Choroid plexus epithelial cell (primary cell): ENCODE results near the gene MC1R.
"Not testable (repeated sequence)": the region's sequence is repeated elsewhere in the genome, so short reads cannot be mapped to it uniquely, and the experiment has no call there.

Source experiments
- DNase-seq: peaks from one replicate; pipeline ENCODE4 v3.0.0-alpha.2; 2010; ENCODE audit warnings: low read depth
- H3K4me3 ChIP-seq: 2 replicates; pipeline ENCODE4 v1.5.1; 2011; ENCODE audit warnings: low read depth, mild to moderate bottlenecking, control low read depth, low read length, moderate library complexity
- TF ChIP-seq, protein P1 (sequence below): conservative IDR thresholded peaks from 2 replicates; pipeline ENCODE4 v1.5.1; 2011; ENCODE audit warnings: low read depth, mild to moderate bottlenecking, control low read depth, inconsistent platforms, low read length, moderate library complexity

MC1R gene

DNA sequence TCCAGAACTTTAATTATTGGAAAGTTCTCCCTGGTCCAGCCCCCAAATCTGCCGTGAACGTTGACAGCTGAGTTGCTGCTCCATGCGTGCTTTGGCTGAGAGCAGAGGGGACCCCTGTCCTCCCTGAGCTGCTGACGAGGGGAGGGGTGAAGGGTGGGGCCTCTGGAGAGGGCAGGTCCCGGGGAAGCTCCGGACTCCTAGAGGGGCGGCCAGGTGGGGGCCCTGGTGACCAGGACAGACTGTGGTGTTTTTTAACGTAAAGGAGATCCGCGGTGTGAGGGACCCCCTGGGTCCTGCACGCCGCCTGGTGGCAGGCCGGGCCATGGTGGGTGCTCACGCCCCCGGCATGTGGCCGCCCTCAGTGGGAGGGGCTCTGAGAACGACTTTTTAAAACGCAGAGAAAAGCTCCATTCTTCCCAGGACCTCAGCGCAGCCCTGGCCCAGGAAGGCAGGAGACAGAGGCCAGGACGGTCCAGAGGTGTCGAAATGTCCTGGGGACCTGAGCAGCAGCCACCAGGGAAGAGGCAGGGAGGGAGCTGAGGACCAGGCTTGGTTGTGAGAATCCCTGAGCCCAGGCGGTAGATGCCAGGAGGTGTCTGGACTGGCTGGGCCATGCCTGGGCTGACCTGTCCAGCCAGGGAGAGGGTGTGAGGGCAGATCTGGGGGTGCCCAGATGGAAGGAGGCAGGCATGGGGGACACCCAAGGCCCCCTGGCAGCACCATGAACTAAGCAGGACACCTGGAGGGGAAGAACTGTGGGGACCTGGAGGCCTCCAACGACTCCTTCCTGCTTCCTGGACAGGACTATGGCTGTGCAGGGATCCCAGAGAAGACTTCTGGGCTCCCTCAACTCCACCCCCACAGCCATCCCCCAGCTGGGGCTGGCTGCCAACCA is at the start of gene MC1R:
Gene MC1R, plus strand, starts transcription at position 410 of the 895 bp plus-strand sequence. Its CDS starts 397 bp downstream, at position 807.
- DNase-seq, result peak; percentile 54
- H3K4me3 ChIP-seq, result peak within 1 kb of the TSS; percentile 51
- TF ChIP-seq, protein P1, sequence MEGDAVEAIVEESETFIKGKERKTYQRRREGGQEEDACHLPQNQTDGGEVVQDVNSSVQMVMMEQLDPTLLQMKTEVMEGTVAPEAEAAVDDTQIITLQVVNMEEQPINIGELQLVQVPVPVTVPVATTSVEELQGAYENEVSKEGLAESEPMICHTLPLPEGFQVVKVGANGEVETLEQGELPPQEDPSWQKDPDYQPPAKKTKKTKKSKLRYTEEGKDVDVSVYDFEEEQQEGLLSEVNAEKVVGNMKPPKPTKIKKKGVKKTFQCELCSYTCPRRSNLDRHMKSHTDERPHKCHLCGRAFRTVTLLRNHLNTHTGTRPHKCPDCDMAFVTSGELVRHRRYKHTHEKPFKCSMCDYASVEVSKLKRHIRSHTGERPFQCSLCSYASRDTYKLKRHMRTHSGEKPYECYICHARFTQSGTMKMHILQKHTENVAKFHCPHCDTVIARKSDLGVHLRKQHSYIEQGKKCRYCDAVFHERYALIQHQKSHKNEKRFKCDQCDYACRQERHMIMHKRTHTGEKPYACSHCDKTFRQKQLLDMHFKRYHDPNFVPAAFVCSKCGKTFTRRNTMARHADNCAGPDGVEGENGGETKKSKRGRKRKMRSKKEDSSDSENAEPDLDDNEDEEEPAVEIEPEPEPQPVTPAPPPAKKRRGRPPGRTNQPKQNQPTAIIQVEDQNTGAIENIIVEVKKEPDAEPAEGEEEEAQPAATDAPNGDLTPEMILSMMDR, result peak; percentile 69

DNA sequence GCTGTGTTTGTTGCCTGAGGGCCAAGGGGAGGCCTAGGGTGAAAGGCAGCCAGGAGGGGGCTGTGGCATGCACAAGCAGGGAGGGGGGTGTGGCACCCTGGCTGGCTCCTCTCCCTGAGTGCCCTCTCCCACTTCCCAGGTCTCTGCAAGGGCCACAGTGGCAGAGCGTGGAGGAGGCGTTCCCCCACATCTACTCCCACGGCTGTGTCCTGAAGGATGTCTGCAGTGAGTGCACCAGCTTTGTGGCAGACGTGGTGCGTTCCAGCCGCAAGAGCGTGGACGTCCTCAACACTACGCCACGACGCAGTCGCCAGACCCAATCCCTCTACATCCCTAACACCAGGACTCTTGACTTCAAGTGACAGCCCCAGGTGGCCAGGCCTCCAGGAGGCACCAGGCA is 48.8 kb upstream of the MC1R start:
- TF ChIP-seq, protein P1, result no peak
- no peak for DNase-seq
- no peak overlapping the region for H3K4me3 ChIP-seq

- TF ChIP-seq, protein P1, result no peak
- no peak overlapping the region for H3K4me3 ChIP-seq
- DNase-seq, result no peak
Observed at GRCh38 chr16:89870440-89870839, 48.2 kb upstream of the MC1R start.

DNA sequence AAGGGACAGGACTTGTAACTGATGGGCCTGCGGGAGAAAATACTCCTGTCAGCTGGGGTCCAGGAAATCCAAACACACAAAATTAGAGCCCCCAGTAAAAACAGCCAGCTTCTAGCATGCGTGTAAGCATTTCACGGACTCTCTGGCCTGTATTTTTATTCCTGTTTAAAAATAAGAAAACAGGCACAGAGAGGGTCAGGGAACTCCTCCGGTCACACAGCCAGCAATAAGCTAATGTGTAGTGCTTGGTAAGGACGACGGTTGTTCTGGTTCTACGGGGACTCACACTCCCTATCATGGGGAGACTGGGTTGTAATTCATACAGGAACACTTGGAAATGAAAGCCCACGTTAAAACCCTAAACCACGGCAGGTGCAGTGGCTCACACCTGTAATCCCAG is 46.8 kb upstream of the MC1R start:
- TF ChIP-seq, protein P1, result no peak
- DNase-seq, result no peak
- no peak overlapping the region for H3K4me3 ChIP-seq

DNA sequence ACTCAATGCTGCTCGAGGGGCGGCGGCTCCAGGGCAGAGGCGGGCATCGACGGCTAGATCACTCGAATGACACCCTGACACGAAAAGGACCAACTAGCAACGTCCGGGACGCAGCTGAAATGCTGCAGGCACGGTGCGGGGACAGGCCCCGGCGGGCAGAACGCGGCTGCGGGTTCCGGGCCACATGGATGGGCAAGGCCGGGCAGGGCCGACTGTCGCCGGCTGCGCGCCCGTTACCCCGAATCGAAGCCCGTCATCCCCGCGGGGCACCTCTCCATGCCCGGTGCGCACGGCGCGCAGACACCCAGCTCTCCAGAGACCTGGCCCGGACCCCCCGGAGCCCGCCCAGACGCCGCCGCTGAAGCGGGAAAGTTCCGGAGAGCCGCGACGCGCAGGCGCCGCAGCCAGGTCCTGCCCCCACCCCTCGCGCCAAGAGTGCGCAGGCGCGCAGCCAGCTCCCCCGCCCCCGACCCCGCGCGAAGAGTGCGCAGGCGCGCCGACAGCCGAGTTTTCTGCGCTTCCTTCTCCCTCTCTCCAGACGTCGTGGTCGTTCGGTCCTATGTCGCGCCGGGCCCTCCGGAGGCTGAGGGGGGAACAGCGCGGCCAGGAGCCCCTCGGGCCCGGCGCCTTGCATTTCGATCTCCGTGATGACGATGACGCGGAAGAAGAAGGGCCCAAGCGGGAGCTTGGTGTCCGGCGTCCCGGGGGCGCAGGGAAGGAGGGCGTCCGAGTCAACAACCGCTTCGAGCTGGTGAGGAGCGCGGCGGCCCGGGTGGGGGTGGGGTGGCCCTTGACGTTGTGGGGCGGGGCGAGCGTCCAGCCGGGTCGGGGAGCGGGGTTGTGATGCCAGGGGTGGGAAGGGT is 45.3 kb upstream of the MC1R start, which contains the start of gene TCF25:
Gene TCF25, plus strand, starts transcription at position 484 of the 863 bp plus-strand sequence. Its CDS starts 76 bp downstream, at position 560.
- H3K4me3 ChIP-seq, result peak within 1 kb of the TSS; percentile 92
- peak; percentile 86 for DNase-seq
- TF ChIP-seq, protein P1, result peak; percentile 8

DNA sequence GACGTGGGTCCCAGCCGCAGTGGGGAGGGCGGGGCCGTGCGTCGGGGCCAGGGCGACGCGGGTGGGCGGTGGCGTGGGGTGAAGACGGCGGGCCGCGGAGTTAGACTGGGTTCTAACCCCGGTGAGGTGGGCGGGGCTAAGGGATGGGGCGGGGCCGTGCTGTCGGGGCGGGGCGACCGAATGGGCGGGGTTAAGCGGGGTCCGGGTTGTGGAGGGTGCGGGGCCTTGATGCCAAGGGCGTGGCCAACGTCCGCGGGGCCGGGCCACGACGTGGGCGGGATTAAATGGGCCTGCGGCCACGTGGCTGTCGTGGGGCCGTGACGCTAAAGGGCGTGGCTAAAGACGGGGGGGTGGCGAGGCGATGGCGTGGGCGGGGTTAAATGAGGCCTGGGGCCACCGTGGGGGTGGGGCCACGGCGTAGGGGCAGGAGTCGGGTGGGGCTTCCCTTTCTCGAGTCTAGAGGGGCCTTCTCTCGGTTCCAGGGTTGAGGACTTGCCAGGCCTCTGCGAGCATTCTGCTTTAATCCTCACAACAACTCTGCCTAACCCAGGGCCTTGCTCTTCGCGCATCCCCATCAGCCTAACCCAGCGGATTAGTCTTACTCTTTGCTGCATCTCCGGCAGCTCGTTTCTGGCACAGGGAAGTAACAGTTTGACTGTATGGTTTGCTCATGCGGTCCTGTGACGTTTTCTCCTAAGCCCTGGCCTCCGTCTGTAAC is 44.5 kb upstream of the MC1R start:
- DNase-seq, result peak; percentile 98
- peak overlapping the region; percentile 92 for H3K4me3 ChIP-seq
- TF ChIP-seq, protein P1, result no peak

DNA sequence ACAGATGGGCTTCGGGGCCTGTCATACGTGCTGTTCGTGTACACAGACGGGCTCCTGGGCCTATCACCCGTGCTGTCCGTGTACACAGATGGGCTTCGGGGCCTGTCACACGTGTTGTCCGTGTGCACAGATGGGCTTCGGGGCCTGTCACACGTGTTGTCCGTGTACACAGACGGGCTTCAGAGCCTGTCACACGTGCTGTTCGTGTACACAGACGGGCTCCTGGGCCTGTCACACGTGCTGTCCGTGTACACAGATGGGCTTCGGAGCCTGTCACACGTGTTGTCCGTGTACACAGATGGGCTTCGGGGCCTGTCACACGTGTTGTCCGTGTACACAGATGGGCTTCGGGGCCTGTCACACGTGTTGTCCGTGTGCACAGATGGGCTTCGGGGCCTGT is 39.5 kb upstream of the MC1R start:
- not testable (repeated sequence) for H3K4me3 ChIP-seq, DNase-seq
